ENCODE measurements around the gene ZNF138.

GRCh38 chr7:64787295-64787694, 6.9 kb upstream of the ZNF138 start:
- TF ChIP-seq POLR2A (IDR thresholded peaks at IDR 0.05; ENCODE audit: low read depth, low read length) (no peak), TAF1 (IDR thresholded peaks at IDR 0.05; ENCODE audit: low read depth, low read length) (no peak), POLR2AphosphoS5 (IDR thresholded peaks at IDR 0.05; ENCODE audit: low read depth, low read length) (no peak), SPI1 (IDR thresholded peaks at IDR 0.05; ENCODE audit: low read depth, low read length) (no peak), PAX5 (IDR thresholded peaks at IDR 0.05; ENCODE audit: insufficient read depth, low read length, severe bottlenecking) (no peak), POU2F2 (IDR thresholded peaks at IDR 0.05; ENCODE audit: low read depth, low read length) (no peak)

Measured in GM12891 (cell line).